HG02759 (cell line): ENCODE measurements around the gene EOMES.

Experiments used
- ATAC-seq: cut with Tn5 transposase; IDR thresholded peaks from one replicate; pipeline ENCODE4 v1.9.1; 2021; ENCODE audit warnings: mild to moderate bottlenecking, moderate library complexity; ENCODE audit not compliant: unreplicated experiment

Gene EOMES

DNA sequence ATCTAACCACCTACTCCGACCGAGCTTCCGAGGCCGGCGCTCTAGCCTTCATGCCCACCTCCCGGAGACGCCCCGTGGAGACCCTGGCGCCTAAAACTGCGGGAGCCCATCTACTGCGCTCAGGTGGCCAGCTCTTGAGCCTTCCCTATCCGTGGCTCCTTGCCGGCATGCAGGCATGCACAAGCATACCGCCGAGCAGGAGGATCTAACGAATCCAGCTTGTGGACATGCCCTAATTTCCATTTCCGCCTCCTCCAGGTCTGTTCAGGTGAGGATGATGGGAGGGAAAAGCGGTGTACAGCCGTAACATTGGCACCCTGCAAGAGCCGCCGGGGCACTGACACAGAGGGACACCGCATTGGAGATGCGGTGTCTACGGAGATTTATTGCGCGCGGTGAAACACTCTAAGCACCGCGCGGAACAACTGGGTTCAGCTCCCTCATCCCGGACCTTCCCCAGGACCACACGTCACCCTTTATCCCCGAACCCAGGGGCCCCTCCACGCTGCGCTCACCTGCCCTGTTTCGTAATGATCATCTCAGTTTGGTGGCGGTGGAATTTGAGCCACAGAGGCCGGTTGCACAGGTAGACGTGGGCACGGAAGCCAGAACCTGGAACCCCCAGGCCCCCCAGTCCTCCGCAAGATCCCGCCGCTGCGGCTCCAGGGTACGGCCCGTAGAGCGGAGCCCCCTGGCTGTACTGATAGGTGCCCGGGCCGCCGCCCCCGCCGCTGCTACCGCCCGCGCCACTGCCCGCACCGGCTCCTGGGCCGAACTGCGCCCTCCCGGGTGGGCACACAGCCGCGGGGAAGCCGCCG lies 1.0 kb downstream of the EOMES start:
- no peak for ATAC-seq

DNA sequence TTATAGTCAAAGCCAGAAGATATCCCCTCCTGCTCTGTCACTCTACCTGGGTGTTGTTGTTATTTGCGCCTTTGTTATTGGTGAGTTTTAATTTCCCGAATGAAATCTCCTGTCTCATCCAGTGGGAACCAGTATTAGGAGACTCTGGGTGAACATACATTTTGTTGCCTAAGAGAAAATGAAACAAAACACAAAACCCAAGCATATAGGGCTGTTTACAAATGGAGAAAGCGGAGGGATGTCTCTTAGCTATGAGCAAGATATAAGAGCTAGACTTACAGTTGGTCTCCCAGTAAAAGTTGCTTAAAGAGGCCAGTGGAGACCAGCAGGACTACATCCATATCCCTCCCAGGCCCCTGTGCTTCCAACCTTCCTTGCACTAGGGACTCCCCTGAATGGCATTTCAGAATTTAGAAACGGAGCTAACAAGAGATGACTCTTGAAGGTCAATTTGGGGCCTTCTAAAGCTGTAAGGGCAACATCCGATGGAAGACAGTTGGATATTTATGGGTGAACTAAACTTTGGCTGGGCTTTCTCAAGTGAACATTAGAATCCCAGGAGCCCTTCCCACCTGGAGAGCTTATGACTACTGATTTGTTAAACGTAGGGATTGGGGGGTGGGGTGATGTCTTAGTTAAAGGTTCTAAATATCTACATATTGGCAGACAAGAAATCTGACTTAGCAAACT lies 2.7 kb downstream of the EOMES start:
- no peak for ATAC-seq

DNA sequence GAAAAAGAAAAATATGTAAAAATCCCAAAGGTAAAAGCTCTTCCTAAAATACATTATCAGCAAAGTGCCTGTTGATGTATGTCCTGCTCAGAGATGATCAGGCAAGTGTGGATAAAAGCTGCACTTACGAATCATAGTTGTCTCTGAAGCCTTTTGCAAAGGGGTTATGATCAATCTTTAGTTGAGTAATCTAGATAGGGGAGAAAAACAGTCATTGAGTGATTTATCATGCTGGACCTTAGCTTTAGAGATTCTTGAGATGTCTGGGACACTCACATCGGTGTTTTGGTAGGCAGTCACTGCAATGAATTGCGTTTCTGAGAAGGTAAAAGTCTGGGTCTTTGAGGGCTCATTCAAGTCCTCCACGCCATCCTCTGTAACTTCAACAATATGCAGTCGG lies 3.7 kb downstream of the EOMES start:
- no peak for ATAC-seq

DNA sequence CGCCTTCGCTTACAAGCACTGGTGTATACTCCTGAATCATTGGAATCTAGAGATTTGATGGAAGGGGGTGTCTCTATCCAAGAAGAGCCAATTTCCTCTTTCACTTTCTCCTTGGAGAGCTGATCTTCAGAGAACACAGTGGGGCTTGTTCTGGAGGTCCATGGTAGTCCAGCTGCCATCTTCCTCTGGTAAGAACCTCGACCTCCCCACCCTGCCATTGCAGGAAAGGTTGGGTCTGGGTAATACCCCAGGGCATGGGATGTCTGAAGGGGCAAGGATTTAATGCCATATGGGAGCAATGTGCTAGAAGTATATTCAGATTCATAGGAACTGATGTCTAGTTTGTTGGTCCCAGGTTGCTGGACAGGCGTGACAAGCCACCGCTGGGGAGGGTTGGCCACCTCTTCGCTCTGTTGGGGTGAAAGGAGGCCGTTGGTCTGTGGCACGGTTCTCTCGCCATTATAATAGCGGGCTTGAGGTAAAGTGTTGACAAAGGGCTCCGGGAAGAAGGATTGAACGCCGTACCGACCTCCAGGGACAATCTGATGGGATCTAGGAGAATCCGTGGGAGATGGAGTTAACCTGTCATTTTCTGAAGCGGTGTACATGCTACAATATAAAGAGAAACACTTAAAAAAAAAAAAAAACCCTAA lies 4.8 kb downstream of the EOMES start:
- ATAC-seq: no peak

DNA sequence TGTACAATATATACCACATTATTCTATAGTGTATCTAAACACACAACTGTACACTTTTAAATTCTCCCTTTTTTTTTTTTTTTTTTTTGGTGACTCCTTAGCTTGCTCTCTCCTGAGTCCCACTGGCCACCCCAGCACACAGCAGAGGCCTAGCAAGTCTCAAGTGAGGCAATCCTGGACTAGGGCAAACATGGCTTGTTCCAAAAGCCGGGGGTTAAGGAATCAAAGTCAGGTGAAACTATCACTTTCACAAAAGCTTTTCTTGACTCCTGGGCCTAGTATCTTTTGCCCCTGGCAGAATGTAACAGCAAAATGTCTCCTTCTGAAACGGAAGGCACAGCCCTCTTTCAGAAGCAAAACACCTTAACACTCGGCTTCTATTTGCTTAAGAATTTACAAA lies 5.8 kb downstream of the EOMES start:
- no peak for ATAC-seq

DNA sequence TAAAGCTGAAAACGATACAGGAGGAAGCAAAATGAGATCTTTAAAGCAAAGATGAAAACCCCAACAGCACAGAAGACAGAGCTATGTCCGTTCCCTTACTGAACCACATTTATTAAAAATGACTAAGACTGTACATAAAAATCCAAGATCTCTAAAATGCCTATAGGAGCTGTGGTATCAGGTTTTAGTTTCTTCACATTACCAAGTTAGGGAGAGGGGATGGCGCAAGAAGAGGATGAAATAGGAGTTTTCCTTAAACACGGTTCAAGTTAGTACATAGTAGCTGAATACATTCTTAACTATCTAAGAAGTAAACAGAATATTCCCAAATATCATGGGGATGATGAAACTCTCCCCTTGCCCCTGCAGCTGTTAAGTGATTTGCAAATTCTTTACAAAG lies 6.3 kb downstream of the EOMES start:
- no peak for ATAC-seq

DNA sequence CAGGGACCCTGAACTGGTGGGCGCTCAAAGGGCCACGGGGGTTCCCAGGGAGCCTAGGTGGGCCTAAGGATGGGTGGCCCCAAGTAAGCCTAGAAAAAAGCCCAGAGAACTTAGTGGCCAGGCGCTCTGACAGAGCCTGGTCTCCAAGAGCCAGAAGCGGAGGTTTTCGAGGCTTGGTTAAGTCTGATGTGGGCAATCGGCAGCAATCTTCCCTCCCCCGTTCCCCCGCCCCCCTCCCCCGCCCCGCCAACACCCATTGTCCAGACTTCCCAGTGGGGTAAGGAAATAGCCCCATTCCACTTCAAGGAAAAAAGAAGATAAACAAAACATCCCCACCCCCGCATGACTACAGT lies 6.7 kb downstream of the EOMES start:
- no peak for ATAC-seq

DNA sequence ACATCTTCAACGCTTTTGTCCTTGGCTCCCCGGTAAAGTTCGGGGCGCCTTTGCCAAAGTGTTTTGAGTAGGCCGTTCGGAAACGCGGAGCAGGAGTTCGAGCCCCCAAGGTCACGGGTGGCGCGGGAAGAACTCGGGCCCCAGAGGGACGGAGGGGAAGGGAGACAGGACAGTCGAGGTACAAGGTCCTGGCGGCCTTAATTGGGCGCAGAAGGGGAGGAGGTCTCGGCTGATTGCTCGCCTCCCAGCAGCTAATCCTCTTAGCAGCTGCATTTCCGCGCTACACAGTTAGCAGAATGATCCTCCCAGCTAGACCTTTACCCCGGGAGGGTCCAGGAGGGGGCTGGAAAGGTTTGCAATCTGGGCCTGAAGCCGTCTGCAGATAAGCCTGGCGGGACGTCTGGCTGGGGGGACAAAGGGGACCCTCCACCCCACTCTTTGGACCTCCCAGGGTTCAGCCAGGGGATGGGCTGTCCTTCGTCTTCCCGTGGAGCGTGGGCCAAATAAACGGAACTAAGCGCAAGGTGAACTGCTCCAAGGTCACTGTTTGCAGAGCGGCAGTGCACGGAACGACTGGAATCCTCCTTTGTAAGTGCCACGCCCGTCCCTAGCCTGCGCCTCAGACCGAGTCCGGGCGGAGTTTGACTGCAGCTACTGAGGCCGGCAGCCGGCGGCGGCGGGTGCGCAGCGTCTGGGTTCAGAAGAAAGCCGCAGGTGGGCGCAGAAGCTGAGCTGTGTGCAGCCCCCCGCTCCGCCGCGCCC lies 7.2 kb downstream of the EOMES start:
- no peak for ATAC-seq

DNA sequence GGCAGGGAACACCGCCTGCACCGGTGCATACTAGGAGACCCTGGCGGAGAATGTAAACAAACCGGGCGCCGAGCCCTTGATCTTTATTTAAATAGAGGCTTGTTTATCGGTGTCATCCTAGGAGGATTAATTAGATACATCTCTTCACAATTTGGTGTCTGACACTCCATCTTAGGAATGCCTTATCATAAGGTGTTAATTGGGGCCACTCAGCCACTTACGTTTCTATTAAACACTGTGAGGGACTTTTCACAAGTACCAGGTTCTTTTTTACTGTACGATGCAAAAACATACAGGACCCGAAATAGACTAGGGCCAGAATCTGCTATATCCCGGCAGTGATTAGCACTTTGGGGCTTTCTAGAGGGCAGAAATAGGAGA lies 8.0 kb downstream of the EOMES start:
- no peak for ATAC-seq

DNA sequence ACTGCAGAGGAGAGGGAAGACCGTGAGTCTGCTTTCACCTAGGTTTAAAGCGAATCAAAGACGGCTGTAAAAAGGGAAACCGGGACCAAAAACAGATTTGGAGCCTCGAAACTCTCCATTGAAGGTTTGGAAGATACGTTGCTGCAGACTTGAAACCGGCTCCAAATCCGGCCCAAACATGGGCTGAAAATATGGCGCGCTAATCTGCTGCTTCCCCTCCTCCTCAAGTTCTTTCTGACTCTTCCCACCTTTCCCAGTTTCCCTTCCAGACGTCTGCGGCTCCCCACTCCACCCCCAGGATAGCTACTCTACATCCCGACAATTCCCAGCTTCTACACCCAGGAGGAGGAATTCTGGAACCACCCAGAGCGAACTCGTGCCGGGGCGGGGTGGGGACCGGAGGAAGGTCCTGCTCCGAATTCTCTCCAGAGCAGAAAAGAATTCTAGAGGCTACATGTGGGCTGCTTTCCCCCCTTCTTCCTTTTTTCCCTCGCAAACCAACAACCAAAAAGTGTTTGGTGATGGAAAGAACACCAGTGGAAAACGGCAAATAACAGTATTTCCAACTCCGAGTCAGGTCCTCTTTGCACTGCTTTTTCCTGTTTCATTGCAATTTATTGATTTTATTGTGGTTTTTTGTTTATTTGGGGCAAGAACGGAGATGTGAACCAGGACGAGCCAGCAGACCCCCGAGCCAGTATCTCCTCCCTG lies 8.5 kb downstream of the EOMES start:
- ATAC-seq: no peak

DNA sequence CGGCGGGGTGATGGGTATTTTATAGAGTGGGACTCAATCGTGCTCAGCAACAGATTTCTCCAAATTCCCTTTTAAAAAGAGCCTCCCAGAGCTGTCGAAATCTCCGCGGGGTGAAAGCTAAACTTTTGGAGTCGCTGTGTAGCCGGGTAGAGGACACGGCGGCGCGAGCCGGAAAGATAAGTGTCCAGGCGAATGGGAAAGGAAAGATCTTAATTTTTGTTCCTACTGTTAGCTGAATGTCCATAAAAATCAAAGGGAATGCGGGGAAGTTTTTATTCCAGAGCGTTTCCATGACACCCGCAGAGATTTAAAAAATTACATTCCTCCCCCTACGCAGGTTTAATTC lies 9.1 kb downstream of the EOMES start:
- no peak for ATAC-seq

DNA sequence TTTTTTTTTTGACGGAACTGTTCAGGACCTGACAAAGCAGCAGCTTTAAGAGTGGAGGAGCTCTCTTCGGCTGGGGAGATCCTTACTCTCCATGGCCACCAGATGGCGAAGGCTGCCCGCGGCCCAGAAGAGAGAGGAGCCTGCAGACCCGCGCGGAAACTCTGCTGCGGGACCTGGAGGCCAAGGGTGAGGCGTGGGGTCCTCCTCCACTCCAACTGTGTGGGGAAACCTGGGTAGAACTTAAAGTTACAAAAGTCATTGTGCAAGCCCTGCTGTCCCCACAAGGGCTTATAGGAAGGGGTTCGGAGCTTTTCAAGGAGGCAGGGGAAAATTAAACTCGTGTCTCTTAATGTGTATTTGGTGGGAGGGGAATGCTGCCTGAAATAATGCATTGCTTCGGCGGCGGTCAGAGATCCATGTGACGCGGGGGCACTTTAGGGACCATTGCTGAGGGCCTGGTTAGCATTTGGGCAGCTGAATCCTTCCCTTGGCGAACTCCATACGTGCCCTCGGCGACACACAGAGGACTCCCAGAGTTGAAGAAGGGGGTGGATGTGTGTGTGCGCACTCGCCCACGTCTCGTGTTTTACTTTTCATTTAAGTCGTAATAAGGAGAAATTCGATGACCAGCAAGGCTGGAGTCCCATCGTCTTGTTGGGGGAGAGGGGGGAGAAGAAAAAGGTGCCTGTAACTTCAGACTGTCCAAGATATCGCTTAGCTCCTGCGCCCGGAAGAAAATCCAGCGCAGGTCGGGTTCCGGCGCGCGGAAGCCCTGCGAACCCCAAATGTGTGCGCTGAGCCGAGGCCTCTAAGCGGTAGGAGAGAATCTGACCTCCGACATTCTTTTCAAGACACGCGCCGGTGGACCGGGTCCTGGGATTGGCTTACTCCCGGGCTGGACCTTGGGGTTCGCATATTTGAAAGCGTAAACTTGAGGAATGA lies 9.7 kb downstream of the EOMES start:
- peak; percentile 96 for ATAC-seq

DNA sequence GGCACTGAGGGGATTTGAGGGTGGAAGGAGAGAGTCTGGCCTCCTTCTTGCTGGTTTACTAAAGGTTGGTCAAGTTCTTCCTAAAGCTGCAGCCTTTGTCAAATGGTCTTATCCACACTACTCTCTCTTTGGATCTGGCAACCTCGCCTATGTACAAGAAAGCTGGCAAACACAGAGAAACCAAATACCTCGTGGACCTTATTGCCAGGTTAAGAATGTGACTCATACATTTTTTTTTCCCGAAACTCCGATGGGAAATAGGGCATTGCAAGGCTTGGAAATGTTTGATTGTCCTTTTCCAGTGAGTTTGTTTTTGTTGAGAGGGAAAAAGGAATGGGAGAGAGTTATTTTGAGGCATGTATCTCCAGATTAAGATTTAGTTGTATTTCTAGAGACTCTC lies 13.9 kb downstream of the EOMES start:
- no peak for ATAC-seq

DNA sequence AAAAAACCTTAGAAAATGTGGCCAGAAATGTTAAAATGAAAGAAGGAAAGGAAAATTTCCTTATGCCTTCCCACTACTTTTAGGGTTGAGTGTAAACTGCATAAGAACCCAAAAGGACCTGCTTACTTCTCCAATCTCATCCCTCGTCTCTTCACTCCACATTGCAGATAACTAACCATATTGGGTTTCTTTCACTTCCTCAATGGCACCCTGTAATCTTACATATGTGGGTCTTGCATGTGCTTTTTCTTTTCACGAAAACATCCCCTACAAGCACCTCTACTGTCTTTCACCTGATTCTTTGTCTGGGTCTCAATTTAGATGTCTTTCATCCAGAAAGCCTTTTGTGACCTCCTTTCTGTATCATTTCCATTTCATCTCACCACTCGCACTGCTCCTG lies 23.1 kb downstream of the EOMES start:
- no peak for ATAC-seq

DNA sequence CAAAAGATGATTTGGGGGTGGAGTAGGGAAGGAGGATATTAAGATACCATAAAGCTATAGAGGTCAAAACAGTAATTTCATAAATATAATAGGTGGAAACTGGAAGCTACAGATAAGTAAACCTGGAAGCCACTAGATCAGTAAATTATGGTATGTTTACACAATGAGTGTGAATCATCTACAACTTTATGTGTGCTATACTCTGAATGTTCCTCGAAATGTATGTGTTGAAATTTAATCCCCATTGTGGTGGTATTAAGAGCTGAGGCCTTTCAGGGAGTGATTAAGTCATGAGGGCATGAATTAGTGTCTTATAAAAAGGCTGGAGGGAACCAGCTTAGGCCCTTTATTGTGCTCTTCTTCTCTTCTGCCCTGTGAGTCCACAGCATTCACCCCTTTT lies 25.2 kb downstream of the EOMES start:
- ATAC-seq: no peak

DNA sequence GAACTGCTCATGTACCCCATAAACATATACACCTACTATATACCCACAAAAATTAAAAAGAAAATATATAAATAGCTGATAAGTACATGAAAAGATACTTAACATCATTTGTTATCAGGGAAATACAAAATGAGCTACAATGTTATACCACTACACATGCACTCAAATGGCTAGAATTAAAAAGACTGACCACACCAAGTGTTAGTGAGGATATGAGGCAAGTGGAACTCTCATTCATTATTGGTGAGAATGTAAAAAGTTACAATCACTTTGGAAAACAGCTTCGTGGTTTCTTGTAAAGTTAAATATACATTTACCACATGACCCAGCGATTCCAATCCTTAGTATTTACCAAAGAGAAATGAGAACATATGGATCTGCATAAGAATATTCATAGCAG lies 26.5 kb downstream of the EOMES start:
- ATAC-seq: no peak

DNA sequence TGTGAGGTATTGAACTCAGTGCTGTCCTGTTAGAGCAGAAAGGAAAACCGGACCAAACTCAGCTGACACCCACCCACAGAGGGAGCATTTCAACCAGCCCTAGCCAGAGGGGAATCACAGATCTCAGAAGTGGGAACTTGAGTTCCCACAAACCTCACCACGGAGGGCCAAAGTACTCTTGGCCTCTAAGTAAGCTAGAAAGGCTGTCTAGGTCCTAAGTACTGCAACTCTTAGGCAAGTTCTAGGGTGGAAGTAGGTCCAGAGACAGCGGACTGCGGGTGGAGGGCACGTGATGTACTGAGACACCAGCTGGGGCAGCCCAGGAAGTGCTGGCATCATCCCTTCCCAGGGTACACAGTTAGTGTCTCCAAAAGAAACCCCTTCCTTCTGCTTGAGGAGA lies 34.1 kb downstream of the EOMES start:
- no peak for ATAC-seq

DNA sequence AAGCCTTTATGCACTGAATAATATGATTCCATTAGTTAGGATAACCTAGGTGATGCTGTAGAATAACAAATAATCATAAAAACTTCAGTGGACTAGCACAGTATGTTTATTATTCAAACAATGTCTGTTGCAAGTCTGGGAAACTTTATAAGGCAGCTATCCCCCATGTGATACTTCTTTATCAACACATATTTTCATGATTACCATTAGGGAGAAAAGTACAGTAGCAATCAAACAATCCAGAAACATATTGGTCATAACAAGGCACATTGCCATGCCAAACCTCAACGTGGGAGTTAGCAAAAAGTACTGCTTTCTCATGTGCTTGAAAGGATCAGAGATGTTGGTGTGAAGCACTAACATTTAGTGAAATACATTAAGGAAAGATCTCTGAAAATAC lies 35.5 kb downstream of the EOMES start:
- ATAC-seq: no peak

DNA sequence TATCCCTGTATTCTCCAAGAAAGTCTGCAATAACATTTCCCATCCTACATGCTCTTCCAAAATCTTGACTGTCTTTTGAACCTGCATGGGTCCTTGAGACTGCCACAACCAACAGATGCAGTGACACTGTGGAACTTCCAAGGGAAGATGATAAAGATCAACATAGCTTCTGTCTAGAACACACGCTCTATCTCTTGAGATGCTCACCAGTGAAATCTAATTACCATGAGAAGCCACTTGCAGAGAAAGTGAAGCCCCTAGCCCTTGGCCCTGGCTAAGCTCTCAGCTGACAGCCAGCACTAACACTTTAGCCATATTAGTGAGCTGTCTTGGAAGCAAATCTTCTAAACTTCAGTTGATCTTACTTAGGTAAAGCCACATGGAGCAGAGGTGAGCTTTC lies 36.6 kb downstream of the EOMES start:
- ATAC-seq: no peak

DNA sequence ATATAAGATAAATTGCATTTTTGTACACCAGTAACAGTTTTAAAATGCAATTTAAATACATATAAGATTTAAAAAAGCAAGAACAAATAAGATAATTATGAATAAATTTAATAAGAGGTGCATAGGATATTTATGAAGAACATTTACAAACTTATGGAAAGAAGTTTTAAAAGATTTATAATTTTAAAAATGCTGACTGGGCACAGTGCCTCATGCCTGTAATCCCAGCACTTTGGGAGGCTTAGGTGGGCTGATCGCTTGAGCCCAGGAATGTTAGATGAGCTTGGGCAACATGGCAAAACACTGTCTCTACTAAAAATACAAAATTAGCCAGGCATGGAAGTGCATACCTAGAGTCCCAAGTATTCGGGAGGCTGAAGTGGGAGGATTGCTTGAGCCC lies 37.8 kb downstream of the EOMES start:
- no peak for ATAC-seq
